Neural cell (in vitro differentiated cells): ENCODE results near the gene ALDH9A1. TPM values are rescaled to one million over a fixed set of nuclear protein-coding genes. Genes with fewer than 3 reads are reported as not detected.
"Not testable (repeated sequence)": the region's sequence is repeated elsewhere in the genome, so short reads cannot be mapped to it uniquely, and the experiment has no call there.

Experiments
- H2AFZ ChIP-seq: fragments of 200-600, 300-800 bp; sonication (generic), shearing (Covaris generic); 2 replicates; pipeline ENCODE4 v1.6.0; 2014; ENCODE audit warnings: low read depth, mild to moderate bottlenecking, antibody characterized with exemption, low read length, moderate library complexity
- H3F3A ChIP-seq: fragments of 200-600 bp; shearing (Covaris generic); 2 replicates; pipeline ENCODE4 v1.6.1; 2016; ENCODE audit warnings: mild to moderate bottlenecking, moderate library complexity, mixed read lengths, antibody characterized with exemption, low read length; ENCODE audit not compliant: insufficient read depth, poor library complexity, severe bottlenecking
- H3K27ac ChIP-seq: fragments of 200-600, 300-800 bp; sonication (generic), shearing (Covaris generic); 2 replicates; pipeline ENCODE4 v1.5.1; 2014; ENCODE audit warnings: mild to moderate bottlenecking, low read length, moderate library complexity
- H3K27me3 ChIP-seq: fragments of 300-800, 200-600 bp; sonication (generic), shearing (Covaris generic); 2 replicates; pipeline ENCODE4 v1.6.0; 2014; ENCODE audit warnings: mild to moderate bottlenecking, low read depth, low read length, moderate library complexity; ENCODE audit not compliant: insufficient read depth
- H3K36me3 ChIP-seq: fragments of 300-800, 200-600 bp; sonication (generic), shearing (Covaris generic); 2 replicates; pipeline ENCODE4 v1.5.1; 2014; ENCODE audit warnings: mild to moderate bottlenecking, antibody characterized with exemption, low read length, moderate library complexity; ENCODE audit not compliant: insufficient read depth
- H3K4me2 ChIP-seq: fragments of 300-800, 200-600 bp; sonication (generic), shearing (Covaris generic); 2 replicates; pipeline ENCODE4 v1.6.0; 2014; ENCODE audit warnings: mild to moderate bottlenecking, low read length
- H3K4me3 ChIP-seq: fragments of 300-800, 200-600 bp; sonication (generic), shearing (Covaris generic); 2 replicates; pipeline ENCODE4 v1.5.1; 2014; ENCODE audit warnings: mild to moderate bottlenecking, low read length, moderate library complexity
- H3K79me2 ChIP-seq: fragments of 200-600 bp; shearing (Covaris generic); replicated peaks from 2 replicates; pipeline ENCODE4 v1.6.0; 2014; ENCODE audit warnings: mild to moderate bottlenecking, low read length, moderate library complexity; ENCODE audit not compliant: insufficient read depth
- H3K9ac ChIP-seq: fragments of 300-800, 200-600 bp; sonication (generic), shearing (Covaris generic); 2 replicates; pipeline ENCODE4 v1.6.1; 2016; ENCODE audit warnings: mild to moderate bottlenecking, low read length, mixed read lengths
- H3K9me2 ChIP-seq: fragments of 200-600 bp; shearing (Covaris generic); 2 replicates; pipeline ENCODE4 v1.6.1; 2016; ENCODE audit warnings: mild to moderate bottlenecking, low read length, mixed read lengths; ENCODE audit not compliant: insufficient read depth
- H3K9me3 ChIP-seq: fragments of 200-600, 300-800 bp; sonication (generic), shearing (Covaris generic); 2 replicates; pipeline ENCODE4 v1.6.1; 2016; ENCODE audit warnings: mild to moderate bottlenecking, mixed run types, low read length, moderate library complexity, mixed read lengths
- H4K20me1 ChIP-seq: fragments of 200-600 bp; shearing (Covaris generic); 2 replicates; pipeline ENCODE4 v1.6.1; 2016; ENCODE audit warnings: mild to moderate bottlenecking, mixed run types; ENCODE audit not compliant: insufficient read depth
- EP300 ChIP-seq: fragments of 450-650 bp; conservative IDR thresholded peaks from 2 replicates; pipeline ENCODE4 v1.6.1; 2014; ENCODE audit warnings: antibody characterized with exemption, mild to moderate bottlenecking, moderate library complexity; ENCODE audit not compliant: poor library complexity, severe bottlenecking
- EZH2 ChIP-seq: fragments of 200-600, 300-800 bp; shearing (Covaris generic), sonication (generic); IDR thresholded peaks from 2 replicates; pipeline ENCODE4 v1.6.1; 2014; ENCODE audit warnings: antibody characterized with exemption, low read length, borderline replicate concordance, mild to moderate bottlenecking; ENCODE audit not compliant: insufficient read depth, poor library complexity, severe bottlenecking
- MXI1 ChIP-seq: fragments of 450-650 bp; conservative IDR thresholded peaks from 2 replicates; pipeline ENCODE4 v1.6.1; 2014; ENCODE audit warnings: antibody characterized with exemption, mild to moderate bottlenecking; ENCODE audit not compliant: poor library complexity, severe bottlenecking
- POLR2AphosphoS5 ChIP-seq: IDR thresholded peaks from 2 replicates; pipeline ENCODE4 v1.6.1; 2012
- RAD21 ChIP-seq: fragments of 450-650 bp; conservative IDR thresholded peaks from 2 replicates; pipeline ENCODE4 v1.6.1; 2014; ENCODE audit warnings: antibody characterized with exemption, mild to moderate bottlenecking, moderate library complexity
- SMC3 ChIP-seq: fragments of 450-650 bp; conservative IDR thresholded peaks from 2 replicates; pipeline ENCODE4 v1.6.1; 2014; ENCODE audit warnings: antibody characterized with exemption, mild to moderate bottlenecking, moderate library complexity; ENCODE audit not compliant: poor library complexity
- TAF1 ChIP-seq: IDR thresholded peaks from 2 replicates; pipeline ENCODE4 v1.6.1; 2012; ENCODE audit warnings: low read depth
- polyA plus RNA-seq: library from polyadenylated mRNA; depleted of rRNA; stranded (reverse); fragments of >200 nt; gene quantifications from 2 replicates; pipeline ENCODE4 v1.2.3, GENCODE V29; 2014
- TF ChIP-seq, protein P1 (sequence below): IDR thresholded peaks from 2 replicates; pipeline ENCODE4 v1.6.1; 2012; ENCODE audit warnings: borderline replicate concordance
- TF ChIP-seq, protein P2 (sequence below): fragments of 450-650 bp; IDR thresholded peaks from 2 replicates; pipeline ENCODE4 v1.5.1; 2014; ENCODE audit warnings: antibody characterized with exemption, mild to moderate bottlenecking, moderate library complexity; ENCODE audit not compliant: poor library complexity, severe bottlenecking

Gene ALDH9A1
- polyA plus RNA-seq, 1 donor from 2014 or later, result 25.5 TPM

DNA sequence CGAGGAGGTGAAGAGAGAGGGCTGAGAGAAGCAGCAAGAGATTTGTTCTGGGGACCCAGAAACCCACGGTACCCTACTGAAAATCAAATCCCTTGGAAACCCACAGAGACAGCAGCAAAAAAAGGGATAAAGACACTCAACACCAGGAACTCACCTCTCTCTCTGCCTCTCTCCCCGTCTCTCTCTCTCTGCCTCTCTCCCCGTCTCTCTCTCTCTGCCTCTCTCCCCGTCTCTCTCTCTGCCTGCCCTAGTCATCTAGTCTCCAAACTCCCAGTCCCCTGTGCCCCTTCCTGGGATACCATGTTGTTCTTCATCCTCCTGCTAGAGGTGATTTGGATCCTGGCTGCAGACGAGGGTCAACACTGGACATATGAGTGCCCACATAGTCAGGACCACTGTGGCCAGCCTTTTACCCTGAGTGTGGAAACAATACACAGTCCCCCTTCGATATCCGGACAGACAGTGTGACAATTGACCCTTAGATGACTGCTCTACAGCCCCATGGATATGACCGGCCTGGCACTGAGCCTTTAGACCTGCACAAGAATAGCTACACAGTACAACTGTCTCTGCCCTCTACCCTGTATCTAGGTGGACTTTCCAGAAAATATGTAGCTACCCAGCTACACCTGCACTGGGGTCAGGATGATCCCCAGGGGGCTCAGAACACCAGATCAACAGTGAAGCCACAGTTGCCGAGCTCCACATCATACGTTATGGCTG lies 9.8 kb upstream of the ALDH9A1 start:
- Histone ChIP-seq H3F3A (no peaks in the 10 kb centered on the region), H3K4me3 (no peak overlapping the region), H4K20me1 (no peaks in the 10 kb centered on the region), H3K79me2 (no peaks in the 10 kb centered on the region), H3K27ac (no peak overlapping the region), H3K9ac (no peak overlapping the region), H3K9me2 (no peaks in the 10 kb centered on the region), H3K4me2 (no peak overlapping the region), H3K27me3 (no peaks in the 10 kb centered on the region), H2AFZ (no peak overlapping the region), H3K36me3 (no peaks in the 10 kb centered on the region), H3K9me3 (no peaks in the 10 kb centered on the region)
- TF ChIP-seq, protein P1, sequence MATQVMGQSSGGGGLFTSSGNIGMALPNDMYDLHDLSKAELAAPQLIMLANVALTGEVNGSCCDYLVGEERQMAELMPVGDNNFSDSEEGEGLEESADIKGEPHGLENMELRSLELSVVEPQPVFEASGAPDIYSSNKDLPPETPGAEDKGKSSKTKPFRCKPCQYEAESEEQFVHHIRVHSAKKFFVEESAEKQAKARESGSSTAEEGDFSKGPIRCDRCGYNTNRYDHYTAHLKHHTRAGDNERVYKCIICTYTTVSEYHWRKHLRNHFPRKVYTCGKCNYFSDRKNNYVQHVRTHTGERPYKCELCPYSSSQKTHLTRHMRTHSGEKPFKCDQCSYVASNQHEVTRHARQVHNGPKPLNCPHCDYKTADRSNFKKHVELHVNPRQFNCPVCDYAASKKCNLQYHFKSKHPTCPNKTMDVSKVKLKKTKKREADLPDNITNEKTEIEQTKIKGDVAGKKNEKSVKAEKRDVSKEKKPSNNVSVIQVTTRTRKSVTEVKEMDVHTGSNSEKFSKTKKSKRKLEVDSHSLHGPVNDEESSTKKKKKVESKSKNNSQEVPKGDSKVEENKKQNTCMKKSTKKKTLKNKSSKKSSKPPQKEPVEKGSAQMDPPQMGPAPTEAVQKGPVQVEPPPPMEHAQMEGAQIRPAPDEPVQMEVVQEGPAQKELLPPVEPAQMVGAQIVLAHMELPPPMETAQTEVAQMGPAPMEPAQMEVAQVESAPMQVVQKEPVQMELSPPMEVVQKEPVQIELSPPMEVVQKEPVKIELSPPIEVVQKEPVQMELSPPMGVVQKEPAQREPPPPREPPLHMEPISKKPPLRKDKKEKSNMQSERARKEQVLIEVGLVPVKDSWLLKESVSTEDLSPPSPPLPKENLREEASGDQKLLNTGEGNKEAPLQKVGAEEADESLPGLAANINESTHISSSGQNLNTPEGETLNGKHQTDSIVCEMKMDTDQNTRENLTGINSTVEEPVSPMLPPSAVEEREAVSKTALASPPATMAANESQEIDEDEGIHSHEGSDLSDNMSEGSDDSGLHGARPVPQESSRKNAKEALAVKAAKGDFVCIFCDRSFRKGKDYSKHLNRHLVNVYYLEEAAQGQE, result no peak
- TF ChIP-seq MXI1 (no peak), EP300 (no peak), RAD21 (no peak), POLR2AphosphoS5 (no peak), SMC3 (no peak), TAF1 (no peak), EZH2 (no peak)
- TF ChIP-seq, protein P2, sequence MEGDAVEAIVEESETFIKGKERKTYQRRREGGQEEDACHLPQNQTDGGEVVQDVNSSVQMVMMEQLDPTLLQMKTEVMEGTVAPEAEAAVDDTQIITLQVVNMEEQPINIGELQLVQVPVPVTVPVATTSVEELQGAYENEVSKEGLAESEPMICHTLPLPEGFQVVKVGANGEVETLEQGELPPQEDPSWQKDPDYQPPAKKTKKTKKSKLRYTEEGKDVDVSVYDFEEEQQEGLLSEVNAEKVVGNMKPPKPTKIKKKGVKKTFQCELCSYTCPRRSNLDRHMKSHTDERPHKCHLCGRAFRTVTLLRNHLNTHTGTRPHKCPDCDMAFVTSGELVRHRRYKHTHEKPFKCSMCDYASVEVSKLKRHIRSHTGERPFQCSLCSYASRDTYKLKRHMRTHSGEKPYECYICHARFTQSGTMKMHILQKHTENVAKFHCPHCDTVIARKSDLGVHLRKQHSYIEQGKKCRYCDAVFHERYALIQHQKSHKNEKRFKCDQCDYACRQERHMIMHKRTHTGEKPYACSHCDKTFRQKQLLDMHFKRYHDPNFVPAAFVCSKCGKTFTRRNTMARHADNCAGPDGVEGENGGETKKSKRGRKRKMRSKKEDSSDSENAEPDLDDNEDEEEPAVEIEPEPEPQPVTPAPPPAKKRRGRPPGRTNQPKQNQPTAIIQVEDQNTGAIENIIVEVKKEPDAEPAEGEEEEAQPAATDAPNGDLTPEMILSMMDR, result no peak

- Histone ChIP-seq H3K4me3 (no peak overlapping the region), H3K9me3 (no peaks in the 10 kb centered on the region), H2AFZ (no peak overlapping the region), H4K20me1 (no peaks in the 10 kb centered on the region), H3K36me3 (no peaks in the 10 kb centered on the region), H3K27ac (no peak overlapping the region), H3K9ac (no peak overlapping the region), H3F3A (no peaks in the 10 kb centered on the region), H3K27me3 (no peaks in the 10 kb centered on the region), H3K9me2 (no peaks in the 10 kb centered on the region), H3K4me2 (no peak overlapping the region), H3K79me2 (no peaks in the 10 kb centered on the region)
- no peak for TF ChIP-seq TAF1
- TF ChIP-seq POLR2AphosphoS5, result no peak
- TF ChIP-seq, protein P2, result no peak
- TF ChIP-seq MXI1, result no peak
- no peak for TF ChIP-seq EP300
- TF ChIP-seq SMC3, result no peak
- no peak for TF ChIP-seq EZH2
- TF ChIP-seq, protein P1, result no peak
- TF ChIP-seq RAD21, result no peak
Observed at GRCh38 chr1:165703648-165704047, 5.3 kb upstream of the ALDH9A1 start.

DNA sequence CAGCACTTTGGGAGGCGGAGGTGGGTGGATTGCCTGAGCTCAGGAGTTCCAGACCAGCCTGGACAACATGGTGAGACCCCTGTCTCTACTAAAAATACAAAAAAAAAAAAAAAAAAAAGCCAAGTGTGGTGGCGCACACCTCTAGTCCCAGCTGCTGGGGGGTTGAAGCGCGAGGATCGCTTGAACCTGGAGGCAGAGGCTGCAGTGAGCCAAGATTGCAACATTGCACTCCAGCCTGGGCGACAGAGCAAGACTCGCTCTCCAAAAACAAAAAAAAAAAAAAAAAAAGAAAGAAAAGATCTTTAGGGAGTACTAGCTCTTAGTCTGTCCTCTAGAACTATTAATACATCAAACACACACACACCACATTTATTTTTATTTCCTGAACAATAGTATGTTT lies 3.6 kb upstream of the ALDH9A1 start:
- H3K9me3 ChIP-seq, H3K9me2 ChIP-seq, H2AFZ ChIP-seq, H3K4me3 ChIP-seq, H3K79me2 ChIP-seq, H3K36me3 ChIP-seq, H3K27me3 ChIP-seq, H3F3A ChIP-seq, H3K4me2 ChIP-seq, H4K20me1 ChIP-seq, H3K9ac ChIP-seq, H3K27ac ChIP-seq: not testable (repeated sequence)
